ENCODE measurements around the gene CAMTA1.

CAMTA1 gene

GRCh38 chr1:7565099-7565750 lies 780.0 kb downstream of the CAMTA1 start:
- TF ChIP-seq ZNF274 (IDR thresholded peaks at IDR 0.05; ENCODE audit: low read depth, low read length) = no peak
- no peak overlapping the region for H3K4me3 ChIP-seq (ENCODE audit: low read length)

- TF ChIP-seq ZNF274 (IDR thresholded peaks at IDR 0.05; ENCODE audit: low read depth, low read length) = no peak
- no peak overlapping the region for H3K4me3 ChIP-seq (ENCODE audit: low read length)
Measured at GRCh38 chr1:7566417-7567375, 781.4 kb downstream of the CAMTA1 start.

- H3K4me3 ChIP-seq (ENCODE audit: low read length) = no peak overlapping the region
- no peak for TF ChIP-seq ZNF274 (IDR thresholded peaks at IDR 0.05; ENCODE audit: low read depth, low read length)
Measured at GRCh38 chr1:7567376-7567775, 782.1 kb downstream of the CAMTA1 start.

- no peak for TF ChIP-seq ZNF274 (IDR thresholded peaks at IDR 0.05; ENCODE audit: low read depth, low read length)
- H3K4me3 ChIP-seq (ENCODE audit: low read length) = no peak overlapping the region
Measured at GRCh38 chr1:7568053-7568452, 782.8 kb downstream of the CAMTA1 start.

- H3K4me3 ChIP-seq (ENCODE audit: low read length) = no peak overlapping the region
- TF ChIP-seq ZNF274 (IDR thresholded peaks at IDR 0.05; ENCODE audit: low read depth, low read length) = no peak
Measured at GRCh38 chr1:7568901-7569524, 783.8 kb downstream of the CAMTA1 start.

GRCh38 chr1:7570311-7570710 lies 785.1 kb downstream of the CAMTA1 start:
- no peak for TF ChIP-seq ZNF274 (IDR thresholded peaks at IDR 0.05; ENCODE audit: low read depth, low read length)
- H3K4me3 ChIP-seq (ENCODE audit: low read length) = no peak overlapping the region

GRCh38 chr1:7572654-7573152 lies 787.4 kb downstream of the CAMTA1 start:
- no peak overlapping the region for H3K4me3 ChIP-seq (ENCODE audit: low read length)
- no peak for TF ChIP-seq ZNF274 (IDR thresholded peaks at IDR 0.05; ENCODE audit: low read depth, low read length)

- H3K4me3 ChIP-seq (ENCODE audit: low read length) = no peak overlapping the region
- no peak for TF ChIP-seq ZNF274 (IDR thresholded peaks at IDR 0.05; ENCODE audit: low read depth, low read length)
Measured at GRCh38 chr1:7573481-7573880, 788.2 kb downstream of the CAMTA1 start.

- TF ChIP-seq ZNF274 (IDR thresholded peaks at IDR 0.05; ENCODE audit: low read depth, low read length) = no peak
- H3K4me3 ChIP-seq (ENCODE audit: low read length) = no peak overlapping the region
Measured at GRCh38 chr1:7574121-7575040, 789.1 kb downstream of the CAMTA1 start.

- no peak for TF ChIP-seq ZNF274 (IDR thresholded peaks at IDR 0.05; ENCODE audit: low read depth, low read length)
- no peak overlapping the region for H3K4me3 ChIP-seq (ENCODE audit: low read length)
Measured at GRCh38 chr1:7575041-7575400, 789.8 kb downstream of the CAMTA1 start.

GRCh38 chr1:7576946-7577657 lies 791.8 kb downstream of the CAMTA1 start:
- TF ChIP-seq ZNF274 (IDR thresholded peaks at IDR 0.05; ENCODE audit: low read depth, low read length) = no peak

GRCh38 chr1:7578206-7578605 lies 793.0 kb downstream of the CAMTA1 start:
- no peak overlapping the region for H3K4me3 ChIP-seq (ENCODE audit: low read length)
- no peak for TF ChIP-seq ZNF274 (IDR thresholded peaks at IDR 0.05; ENCODE audit: low read depth, low read length)

More at GRCh38 chr1:7576946-7577657, 791.8 kb downstream of the CAMTA1 start:
- H3K4me3 ChIP-seq (ENCODE audit: low read length) = no peak overlapping the region

- no peak overlapping the region for H3K4me3 ChIP-seq (ENCODE audit: low read length)
- TF ChIP-seq ZNF274 (IDR thresholded peaks at IDR 0.05; ENCODE audit: low read depth, low read length) = no peak
Measured at GRCh38 chr1:7579016-7579415, 793.8 kb downstream of the CAMTA1 start.

Measured in GM08714 (cell line).